Caco-2 (cell line): Measurements from ENCODE around the gene CHMP6. TPM values are rescaled to one million over a fixed set of nuclear protein-coding genes. Genes with fewer than 3 reads are reported as not detected.
A peak's percentile ranks its signal among the peaks of the same experiment; 100 is the strongest.

Experiments
- BruUV-seq: library from RNA; stranded (reverse); fragments of 400-500 nt; replicated peaks from 2 replicates; lab custom pipeline; 2021; lab: Mats Ljungman, UMichigan
- CTCF ChIA-PET: fragments of 300-600 bp; sonication (Branson Sonifier 250); formaldehyde crosslinking; loops from one replicate; lab custom pipeline; 2022; ENCODE audit warnings: antibody characterized with exemption; lab: Charles Lee
- POLR2A ChIA-PET: fragments of 300-600 bp; sonication (Branson Sonifier 250); formaldehyde crosslinking; loops from one replicate; lab custom pipeline; 2022; ENCODE audit warnings: antibody characterized with exemption; lab: Charles Lee
- DNase-seq, 2 experiments: peaks; one replicate each; pipeline versions ENCODE4 v3.0.0 to v3.0.0-alpha.2; 2020 to 2022
- H3K27me3 ChIP-seq: replicated peaks from 2 replicates; pipeline ENCODE4 v1.6.0; 2011; ENCODE audit warnings: low read length; ENCODE audit not compliant: control insufficient read depth, insufficient read depth
- H3K36me3 ChIP-seq: 2 replicates; pipeline ENCODE4 v1.5.1; 2011; ENCODE audit warnings: low read length; ENCODE audit not compliant: control insufficient read depth, insufficient read depth
- H3K4me1 ChIP-seq: fragments of 250-450 bp; sonication (Bioruptor Pico); 2 replicates; pipeline ENCODE4 v1.5.1; 2020; ENCODE audit warnings: mild to moderate bottlenecking
- H3K4me3 ChIP-seq: 2 replicates; pipeline ENCODE4 v1.5.1; 2011; ENCODE audit warnings: low read depth, mild to moderate bottlenecking, control low read depth, low read length
- H3K9me3 ChIP-seq: fragments of 250-450 bp; sonication (Bioruptor Pico); 2 replicates; pipeline ENCODE4 v1.5.1; 2020; ENCODE audit warnings: mild to moderate bottlenecking, moderate library complexity
- H3K27ac Mint-ChIP-seq: one replicate; pipeline ENCODE4 v1.8.0; 2022; ENCODE audit warnings: mixed read lengths; ENCODE audit not compliant: unreplicated experiment
- H3K27me3 Mint-ChIP-seq: one replicate; pipeline ENCODE4 v1.8.0; 2022; ENCODE audit warnings: mixed read lengths; ENCODE audit not compliant: insufficient read depth, unreplicated experiment
- H3K36me3 Mint-ChIP-seq: one replicate; pipeline ENCODE4 v1.8.0; 2022; ENCODE audit warnings: mild to moderate bottlenecking, mixed read lengths; ENCODE audit not compliant: insufficient read depth, unreplicated experiment
- H3K4me1 Mint-ChIP-seq: one replicate; pipeline ENCODE4 v1.8.0; 2022; ENCODE audit warnings: low read depth, mixed read lengths; ENCODE audit not compliant: unreplicated experiment
- H3K4me3 Mint-ChIP-seq: one replicate; pipeline ENCODE4 v1.8.0; 2022; ENCODE audit warnings: mild to moderate bottlenecking, moderate library complexity, mixed read lengths; ENCODE audit not compliant: unreplicated experiment
- H3K9me3 Mint-ChIP-seq: one replicate; pipeline ENCODE4 v1.8.0; 2022; ENCODE audit warnings: mixed read lengths; ENCODE audit not compliant: unreplicated experiment
- CTCF ChIP-seq, 2 experiments: fragments of 200-600 bp in 1 of 2; IDR thresholded peaks; 1 replicate in 1 of 2; 2 replicates in 1 of 2; pipeline versions ENCODE4 v1.5.1 to v1.8.0; 2011 to 2022; ENCODE audit warnings: antibody characterized with exemption in 1 of 2, control low read depth in 1 of 2, inconsistent platforms in 1 of 2, low read depth in 1 of 2, low read length in 1 of 2, mild to moderate bottlenecking in 1 of 2, moderate library complexity in 1 of 2; ENCODE audit not compliant: insufficient read depth in 1 of 2, severe bottlenecking in 1 of 2, unreplicated experiment in 1 of 2
- intact Hi-C: fragments of 100-400 bp; cut with micrococcal nuclease; formaldehyde crosslinking; loops from one replicate; pipeline ENCODE4 v1.10.0; 2022; ENCODE audit not compliant: unreplicated experiment
- total RNA-seq: library from RNA; stranded (reverse); gene quantifications from 2 replicates; pipeline ENCODE4 v1.2.3, GENCODE V29; 2022

CHMP6 gene
- total RNA-seq, 1 experiment from 2014 or later, result 23.2 TPM

- BruUV-seq, result TSS peak; percentile 35
- POLR2A ChIA-PET, result no interaction called here
Measured at GRCh38 chr17:80968602-80969029, 23.0 kb upstream of the CHMP6 start.

GRCh38 chr17:80969030-80969673, 22.5 kb upstream of the CHMP6 start:
- no peak for DNase-seq
- intact Hi-C loops, result no loop called here
- BruUV-seq, result no TSS peak
- POLR2A ChIA-PET, result no interaction called here
- peaks cover 39% of the 10 kb centered on the region for H3K36me3 Mint-ChIP-seq
- no peaks in the 10 kb centered on the region for H3K27me3 Mint-ChIP-seq
- H3K27ac Mint-ChIP-seq, result no peak overlapping the region
- no peak for TF ChIP-seq CTCF (IDR thresholded peaks at IDR 0.05; ENCODE audit: insufficient read depth in 1 of 2, low read depth in 1 of 2, low read length in 1 of 2, severe bottlenecking in 1 of 2, unreplicated experiment in 1 of 2)
- Histone ChIP-seq H3K36me3 (no peaks in the 10 kb centered on the region), H3K4me1 (no peaks in the 10 kb centered on the region), H3K4me3 (no peak overlapping the region), H3K27me3 (no peaks in the 10 kb centered on the region), H3K9me3 (no peaks in the 10 kb centered on the region)
- no peak overlapping the region for H3K4me3 Mint-ChIP-seq
- CTCF ChIA-PET, result no interaction called here
- no peaks in the 10 kb centered on the region for H3K4me1 Mint-ChIP-seq
- no peaks in the 10 kb centered on the region for H3K9me3 Mint-ChIP-seq

More at GRCh38 chr17:80968602-80969029, 23.0 kb upstream of the CHMP6 start:
- Histone ChIP-seq H3K9me3 (no peaks in the 10 kb centered on the region), H3K4me3 (no peak overlapping the region), H3K36me3 (no peaks in the 10 kb centered on the region), H3K27me3 (no peaks in the 10 kb centered on the region), H3K4me1 (no peaks in the 10 kb centered on the region)
- Mint-ChIP-seq H3K4me1 (no peaks in the 10 kb centered on the region), H3K27me3 (no peaks in the 10 kb centered on the region), H3K9me3 (no peaks in the 10 kb centered on the region), H3K4me3 (no peak overlapping the region), H3K36me3 (peaks cover 39% of the 10 kb centered on the region), H3K27ac (no peak overlapping the region)
- intact Hi-C loops, result no loop called here
- DNase-seq, result no peak
- CTCF ChIA-PET, result no interaction called here
- no peak for TF ChIP-seq CTCF (IDR thresholded peaks at IDR 0.05; ENCODE audit: insufficient read depth in 1 of 2, low read depth in 1 of 2, low read length in 1 of 2, severe bottlenecking in 1 of 2, unreplicated experiment in 1 of 2)

- peaks cover 39% of the 10 kb centered on the region for H3K36me3 Mint-ChIP-seq
- Histone ChIP-seq H3K27me3 (no peaks in the 10 kb centered on the region), H3K9me3 (no peaks in the 10 kb centered on the region), H3K36me3 (no peaks in the 10 kb centered on the region), H3K4me3 (no peak overlapping the region), H3K4me1 (no peaks in the 10 kb centered on the region)
- H3K4me1 Mint-ChIP-seq, result no peaks in the 10 kb centered on the region
- intact Hi-C loops, result no loop called here
- ChIA-PET CTCF (interaction anchor here (0.5 to 1.8 kb wide), 4 partner anchors 12 to 545 kb away, joined by 3 to 11 read pairs (median 4); no protein-coding TSS in a partner anchor), POLR2A (no interaction called here)
- H3K27ac Mint-ChIP-seq, result no peak overlapping the region
- BruUV-seq, result no TSS peak
- no peaks in the 10 kb centered on the region for H3K9me3 Mint-ChIP-seq
- TF ChIP-seq CTCF (IDR thresholded peaks at IDR 0.05; ENCODE audit: insufficient read depth in 1 of 2, low read depth in 1 of 2, low read length in 1 of 2, severe bottlenecking in 1 of 2, unreplicated experiment in 1 of 2), result no peak
- no peaks in the 10 kb centered on the region for H3K27me3 Mint-ChIP-seq
- DNase-seq, result no peak
- no peak overlapping the region for H3K4me3 Mint-ChIP-seq
Measured at GRCh38 chr17:80969674-80970043, 22.0 kb upstream of the CHMP6 start.
